Endothelial cell of umbilical vein (primary cell): ENCODE measurements around the gene EEF1B2. TPM values are rescaled to one million over a fixed set of nuclear protein-coding genes. Genes with fewer than 3 reads are reported as not detected.

Source experiments
- BruUV-seq: library from RNA; stranded (reverse); fragments of 400-500 nt; replicated peaks from 2 replicates; lab custom pipeline; 2021; lab: Mats Ljungman, UMichigan
- CTCF ChIA-PET: fragments of 300-600, 350-600 bp; sonication (Branson Sonifier 250); formaldehyde crosslinking; loops from one replicate; lab custom pipeline; 2021; ENCODE audit warnings: antibody characterized with exemption, inconsistent platforms; lab: Charles Lee
- POLR2A ChIA-PET: fragments of 300-600, 350-600 bp; sonication (Branson Sonifier 250); formaldehyde crosslinking; loops from one replicate; lab custom pipeline; 2021; ENCODE audit warnings: antibody characterized with exemption, inconsistent platforms; lab: Charles Lee
- DNase-seq: peaks from one replicate; pipeline ENCODE4 v3.0.0-alpha.2; 2011; ENCODE audit warnings: low read depth, low spot score
- FAIRE-seq: peaks from 2 replicates; lab custom pipeline; 2011; peaks lifted over from hg19 to GRCh38; lab: Jason Lieb, UNC
- H2AFZ ChIP-seq: 2 replicates; pipeline ENCODE4 v1.6.0; 2012; ENCODE audit warnings: low read depth, low read length, control low read depth, inconsistent platforms
- H3K27ac ChIP-seq: 2 replicates; pipeline ENCODE4 v1.5.1; 2011; ENCODE audit warnings: low read depth, mild to moderate bottlenecking, control low read depth, low read length, moderate library complexity; ENCODE audit not compliant: insufficient read depth
- H3K27me3 ChIP-seq, 2 experiments: 2 replicates each; pipeline versions ENCODE4 v1.6.0 to v1.6.1; 2011; ENCODE audit warnings: low read length in 2 of 2, mixed read lengths in 1 of 2; ENCODE audit not compliant: control insufficient read depth in 2 of 2, insufficient read depth in 2 of 2
- H3K36me3 ChIP-seq, 2 experiments: 2 replicates in 1 of 2; 3 replicates in 1 of 2; pipeline ENCODE4 v1.5.1; 2011; ENCODE audit warnings: low read length in 2 of 2, mild to moderate bottlenecking in 1 of 2, moderate library complexity in 1 of 2; ENCODE audit not compliant: control insufficient read depth in 2 of 2, insufficient read depth in 2 of 2; ENCODE audit errors: extremely low read depth in 1 of 2
- H3K4me1 ChIP-seq: 3 replicates; pipeline ENCODE4 v1.5.1; 2011; ENCODE audit warnings: mild to moderate bottlenecking, low read length; ENCODE audit not compliant: control insufficient read depth, insufficient read depth; ENCODE audit errors: extremely low read depth
- H3K4me2 ChIP-seq: 2 replicates; pipeline ENCODE4 v1.6.1; 2011; ENCODE audit warnings: low read length, control low read depth, mixed read lengths; ENCODE audit not compliant: insufficient read depth
- H3K4me3 ChIP-seq, 3 experiments: fragments of 200-600 bp in 1 of 3; sonication (generic), shearing (Covaris generic) in 1 of 3; replicated peaks in 1 of 3; 2 replicates each; pipeline ENCODE4 v1.5.1; 2011 to 2016; ENCODE audit warnings: control low read depth in 3 of 3, low read length in 3 of 3, mild to moderate bottlenecking in 2 of 3, inconsistent platforms in 1 of 3, low read depth in 1 of 3, moderate library complexity in 1 of 3; ENCODE audit not compliant: insufficient read depth in 1 of 3
- H3K79me2 ChIP-seq: 2 replicates; pipeline ENCODE4 v1.6.0; 2012; ENCODE audit warnings: low read length, inconsistent platforms; ENCODE audit not compliant: control insufficient read depth, insufficient read depth
- H3K9ac ChIP-seq: replicated peaks from 2 replicates; pipeline ENCODE3; 2011; ENCODE audit warnings: low read length, control low read depth; ENCODE audit not compliant: insufficient read depth; ENCODE audit errors: extremely low read depth
- H3K9me1 ChIP-seq: replicated peaks from 3 replicates; pipeline ENCODE4 v1.6.0; 2011; ENCODE audit warnings: mild to moderate bottlenecking, low read length; ENCODE audit not compliant: control insufficient read depth, insufficient read depth; ENCODE audit errors: extremely low read depth
- H3K9me3 ChIP-seq: replicated peaks from 2 replicates; pipeline ENCODE4 v1.5.1; 2012; ENCODE audit warnings: low read length, inconsistent platforms; ENCODE audit not compliant: control insufficient read depth, insufficient read depth
- H4K20me1 ChIP-seq: replicated peaks from 2 replicates; pipeline ENCODE3; 2011; ENCODE audit warnings: mild to moderate bottlenecking, low read length; ENCODE audit not compliant: control insufficient read depth, insufficient read depth; ENCODE audit errors: extremely low read depth
- EZH2 ChIP-seq: IDR thresholded peaks from 2 replicates; pipeline ENCODE4 v1.6.1; 2012; ENCODE audit warnings: borderline replicate concordance, low read depth, mild to moderate bottlenecking, moderate library complexity, low read length, inconsistent platforms; ENCODE audit not compliant: severe bottlenecking
- FOS ChIP-seq: IDR thresholded peaks from 2 replicates; pipeline ENCODE4 v1.6.1; 2011; ENCODE audit warnings: mild to moderate bottlenecking, low read length, moderate library complexity, borderline replicate concordance; ENCODE audit not compliant: insufficient read depth
- GATA2 ChIP-seq: IDR thresholded peaks from 2 replicates; pipeline ENCODE4 v1.7.0; 2011; ENCODE audit warnings: low read depth, mild to moderate bottlenecking, moderate library complexity, mixed read lengths, low read length; ENCODE audit not compliant: insufficient read length, insufficient read depth
- JUN ChIP-seq: IDR thresholded peaks from 2 replicates; pipeline ENCODE4 v1.6.1; 2011; ENCODE audit warnings: borderline replicate concordance, low read depth; ENCODE audit not compliant: insufficient read length, insufficient read depth
- MYC ChIP-seq: IDR thresholded peaks from one replicate; pipeline ENCODE4 v1.6.1; 2011; ENCODE audit warnings: mild to moderate bottlenecking, low read depth, low read length
- POLR2A ChIP-seq: IDR thresholded peaks from 2 replicates; pipeline ENCODE4 v1.6.1; 2012; ENCODE audit warnings: low read depth, mild to moderate bottlenecking, control low read depth, low read length
- POLR2AphosphoS5 ChIP-seq: IDR thresholded peaks from 2 replicates; pipeline ENCODE4 v1.6.1; 2012; ENCODE audit warnings: low read depth, mild to moderate bottlenecking, control low read depth, low read length, moderate library complexity; ENCODE audit not compliant: insufficient read depth
- dilution Hi-C: fragments of 300-500 bp; cut with MboI; formaldehyde crosslinking; loops from one replicate; pipeline ENCODE4 v1.15.0; 2019; ENCODE audit warnings: low sequenced_read_pairs; ENCODE audit not compliant: extremely low pct_ligation_motif_present
- intact Hi-C: fragments of 100-400 bp; cut with micrococcal nuclease; formaldehyde crosslinking; loops from one replicate; pipeline ENCODE4 v1.10.0; 2022
- polyA plus RNA-seq, 4 experiments: library from polyadenylated mRNA; depleted of rRNA in 3 of 4; stranded (reverse) in 3 of 4; unstranded in 1 of 4; fragments of >200 nt; gene quantifications; 2 replicates each; pipeline versions ENCODE4 v1.2.1 to v1.2.3, GENCODE V29; 2011 to 2012; ENCODE audit warnings: missing spikeins in 1 of 4
- total RNA-seq: library from RNA; stranded (reverse); gene quantifications from 2 replicates; pipeline ENCODE4 v1.2.3, GENCODE V29; 2021
- TF ChIP-seq, protein P1 (sequence below), 2 donors: IDR thresholded peaks; 1 replicate in 1 of 2; 2 replicates in 1 of 2; pipeline ENCODE4 v1.5.1; 2011; ENCODE audit warnings: low read length in 2 of 2, mild to moderate bottlenecking in 2 of 2, moderate library complexity in 2 of 2, control low read depth in 1 of 2, inconsistent platforms in 1 of 2, low read depth in 1 of 2; ENCODE audit not compliant: insufficient read depth in 1 of 2; ENCODE audit errors: extremely low read depth in 1 of 2
- TF ChIP-seq, protein P2 (sequence below): IDR thresholded peaks from 2 replicates; pipeline ENCODE4 v1.6.1; 2011; ENCODE audit not compliant: insufficient read depth, insufficient read length

The EEF1B2 gene
- total and polyA plus RNA-seq, 2 donors (not counting 3 experiments of a cell fraction or from before 2014, with no cell fraction given): 454 to 576 TPM

DNA sequence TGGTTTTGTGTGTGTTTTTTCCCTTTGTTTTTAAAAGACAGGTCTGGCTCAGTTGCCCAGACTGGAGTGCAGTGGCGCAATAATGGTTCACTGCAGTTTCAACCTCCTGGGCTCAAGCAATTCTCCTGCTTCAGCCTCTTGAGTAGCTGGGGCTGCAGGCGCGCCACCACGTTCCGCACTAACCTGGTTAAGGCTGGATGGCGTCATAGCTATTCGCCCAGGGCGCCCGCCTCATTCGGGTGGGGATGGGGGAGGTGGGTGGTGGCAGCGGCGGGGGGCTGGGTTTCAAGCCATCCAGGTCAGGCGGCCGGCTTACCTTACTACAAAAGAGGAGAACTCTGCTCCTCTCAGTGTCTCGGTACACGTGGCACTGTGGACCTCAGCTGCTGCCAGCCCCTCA, 42.8 kb downstream of the EEF1B2 start:
- H3K9ac ChIP-seq: no peak overlapping the region
- DNase-seq (no peak), FAIRE-seq (no peak)
- no peaks in the 10 kb centered on the region for H3K27me3 ChIP-seq
- no peaks in the 10 kb centered on the region for H3K9me1 ChIP-seq
- no peak overlapping the region for H3K4me2 ChIP-seq
- POLR2A ChIA-PET: no interaction called here
- no peak overlapping the region for H3K4me3 ChIP-seq
- no peaks in the 10 kb centered on the region for H4K20me1 ChIP-seq
- BruUV-seq: no TSS peak
- CTCF ChIA-PET: interaction anchor here (1.2 kb wide), 1 partner anchor 10 kb away, joined by 3 read pairs; a partner anchor contains a TSS
- no peaks in the 10 kb centered on the region for H3K36me3 ChIP-seq
- no peaks in the 10 kb centered on the region for H3K9me3 ChIP-seq
- TF ChIP-seq EZH2 (no peak), GATA2 (no peak), POLR2A (no peak), MYC (no peak), POLR2AphosphoS5 (no peak), JUN (no peak), FOS (no peak)
- TF ChIP-seq, protein P1, sequence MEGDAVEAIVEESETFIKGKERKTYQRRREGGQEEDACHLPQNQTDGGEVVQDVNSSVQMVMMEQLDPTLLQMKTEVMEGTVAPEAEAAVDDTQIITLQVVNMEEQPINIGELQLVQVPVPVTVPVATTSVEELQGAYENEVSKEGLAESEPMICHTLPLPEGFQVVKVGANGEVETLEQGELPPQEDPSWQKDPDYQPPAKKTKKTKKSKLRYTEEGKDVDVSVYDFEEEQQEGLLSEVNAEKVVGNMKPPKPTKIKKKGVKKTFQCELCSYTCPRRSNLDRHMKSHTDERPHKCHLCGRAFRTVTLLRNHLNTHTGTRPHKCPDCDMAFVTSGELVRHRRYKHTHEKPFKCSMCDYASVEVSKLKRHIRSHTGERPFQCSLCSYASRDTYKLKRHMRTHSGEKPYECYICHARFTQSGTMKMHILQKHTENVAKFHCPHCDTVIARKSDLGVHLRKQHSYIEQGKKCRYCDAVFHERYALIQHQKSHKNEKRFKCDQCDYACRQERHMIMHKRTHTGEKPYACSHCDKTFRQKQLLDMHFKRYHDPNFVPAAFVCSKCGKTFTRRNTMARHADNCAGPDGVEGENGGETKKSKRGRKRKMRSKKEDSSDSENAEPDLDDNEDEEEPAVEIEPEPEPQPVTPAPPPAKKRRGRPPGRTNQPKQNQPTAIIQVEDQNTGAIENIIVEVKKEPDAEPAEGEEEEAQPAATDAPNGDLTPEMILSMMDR (IDR thresholded peaks at IDR 0.05; ENCODE audit: extremely low read depth in 1 of 2, insufficient read depth in 1 of 2, low read depth in 1 of 2, low read length in 2 of 2): no peak
- TF ChIP-seq, protein P2, sequence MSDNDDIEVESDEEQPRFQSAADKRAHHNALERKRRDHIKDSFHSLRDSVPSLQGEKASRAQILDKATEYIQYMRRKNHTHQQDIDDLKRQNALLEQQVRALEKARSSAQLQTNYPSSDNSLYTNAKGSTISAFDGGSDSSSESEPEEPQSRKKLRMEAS: no peak
- H3K79me2 ChIP-seq: no peaks in the 10 kb centered on the region
- H2AFZ ChIP-seq: no peak overlapping the region
- dilution Hi-C loops: no loop called here
- H3K4me1 ChIP-seq: no peaks in the 10 kb centered on the region
- intact Hi-C loops: no loop called here
- H3K27ac ChIP-seq: no peak overlapping the region
